Putamen (tissue), 1 donor: ENCODE data around the gene IGF2BP1.
A peak's percentile ranks its signal among the peaks of the same experiment; 100 is the strongest.
"Not testable (repeated sequence)": the region's sequence is repeated elsewhere in the genome, so short reads cannot be mapped to it uniquely, and the experiment has no call there.

ENCODE experiments used
- DNase-seq: peaks from one replicate; pipeline ENCODE4 v3.0.0-alpha.2; 2016; ENCODE audit warnings: low spot score

The IGF2BP1 gene

GRCh38 chr17:49054342-49055092 is 57.3 kb downstream of the IGF2BP1 start:
- no peak for DNase-seq

- DNase-seq: no peak
Measured at GRCh38 chr17:49055181-49055927, 58.2 kb downstream of the IGF2BP1 start.

GRCh38 chr17:49061524-49061943 is 64.3 kb downstream of the IGF2BP1 start:
- DNase-seq: no peak

- DNase-seq: peak; percentile 66
Measured at GRCh38 chr17:49063652-49064051, 66.5 kb downstream of the IGF2BP1 start.

- DNase-seq: no peak
Measured at GRCh38 chr17:49067163-49067562, 70.0 kb downstream of the IGF2BP1 start.

- no peak for DNase-seq
Measured at GRCh38 chr17:49069585-49070273, 72.5 kb downstream of the IGF2BP1 start.

- DNase-seq: no peak
Measured at GRCh38 chr17:49071106-49071505, 73.9 kb downstream of the IGF2BP1 start.

- DNase-seq: no peak
Measured at GRCh38 chr17:49074851-49075540, 77.8 kb downstream of the IGF2BP1 start.

- no peak for DNase-seq
Measured at GRCh38 chr17:49076573-49077384, 79.6 kb downstream of the IGF2BP1 start.

- no peak for DNase-seq
Measured at GRCh38 chr17:49078248-49078647, 81.1 kb downstream of the IGF2BP1 start.

GRCh38 chr17:49079840-49080663 is 82.9 kb downstream of the IGF2BP1 start:
- DNase-seq: no peak

GRCh38 chr17:49082231-49082630 is 85.0 kb downstream of the IGF2BP1 start:
- DNase-seq: no peak

- not testable (repeated sequence) for DNase-seq
Measured at GRCh38 chr17:49085046-49085445, 87.9 kb downstream of the IGF2BP1 start.

- no peak for DNase-seq
Measured at GRCh38 chr17:49085565-49086315, 88.6 kb downstream of the IGF2BP1 start.

GRCh38 chr17:49086316-49086605 is 89.1 kb downstream of the IGF2BP1 start:
- no peak for DNase-seq

GRCh38 chr17:49086649-49087048 is 89.5 kb downstream of the IGF2BP1 start:
- DNase-seq: no peak

GRCh38 chr17:49089094-49089493 is 91.9 kb downstream of the IGF2BP1 start:
- DNase-seq: no peak

- no peak for DNase-seq
Measured at GRCh38 chr17:49090878-49091594, 93.9 kb downstream of the IGF2BP1 start.

- DNase-seq: no peak
Measured at GRCh38 chr17:49093131-49093530, 95.9 kb downstream of the IGF2BP1 start.
